Fibroblast of gingiva (primary cell): Measurements from ENCODE around the gene ERGIC1.

Source experiments
- DNase-seq: peaks from one replicate; pipeline ENCODE4 v3.0.0-alpha.2; 2011; ENCODE audit warnings: low read depth

ERGIC1 gene

DNA sequence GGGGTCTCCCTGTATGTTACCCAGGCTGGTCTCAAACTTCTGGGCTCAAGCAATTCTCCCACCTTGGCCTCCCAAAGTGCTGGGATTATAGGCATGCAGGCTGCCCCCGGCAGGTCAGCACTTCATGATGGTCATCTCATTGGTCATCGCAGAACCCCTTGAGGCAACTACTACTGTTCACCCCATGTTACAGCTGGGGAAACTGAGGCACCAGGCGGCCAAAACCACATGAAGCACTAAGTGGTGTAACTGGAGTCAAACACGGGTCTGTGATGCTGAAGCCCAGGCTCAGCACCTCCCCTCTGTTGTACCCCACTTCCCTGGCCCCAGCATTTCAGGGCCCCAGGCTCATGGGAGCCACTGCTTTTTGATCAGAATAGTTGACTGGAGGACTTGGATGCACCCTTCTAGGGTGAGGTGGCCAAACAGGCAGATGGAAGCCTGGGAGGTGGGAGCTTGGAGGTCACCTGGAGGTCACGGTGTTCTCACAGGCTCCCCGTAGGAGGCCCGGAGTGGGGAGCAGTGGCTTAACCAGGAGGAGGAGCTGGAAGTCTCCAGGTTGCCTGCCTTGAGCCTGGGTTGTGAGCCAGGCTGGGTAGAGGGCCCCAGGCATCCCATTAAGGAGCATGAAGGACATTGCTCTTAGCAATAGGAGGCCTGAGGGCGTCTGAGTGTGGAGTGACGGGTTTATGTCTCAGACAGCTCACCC is 67.9 kb downstream of the ERGIC1 start:
- DNase-seq = no peak

GRCh38 chr5:172902497-172903472 is 68.7 kb downstream of the ERGIC1 start:
- DNase-seq = peak; percentile 83

DNA sequence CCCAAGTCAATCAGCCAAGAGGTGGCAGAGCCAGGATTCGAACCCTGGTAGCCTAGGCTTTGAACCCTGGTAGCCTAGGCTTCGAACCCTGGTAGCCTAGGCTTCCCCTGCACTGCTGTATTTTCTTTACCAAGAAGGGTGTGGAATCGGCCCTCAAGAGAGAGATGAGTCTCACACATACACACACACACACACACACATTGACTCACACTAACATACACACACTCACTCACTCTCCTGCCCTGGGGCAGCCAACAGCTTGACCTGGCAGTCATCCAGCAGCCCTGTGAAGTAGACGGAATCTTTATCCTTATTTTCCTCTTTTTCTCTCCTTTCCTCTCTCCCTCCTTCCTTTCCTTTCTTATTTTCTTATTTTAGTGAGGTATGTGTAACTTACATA is 69.7 kb downstream of the ERGIC1 start:
- DNase-seq = peak; percentile 89

GRCh38 chr5:172904312-172904642 is 70.2 kb downstream of the ERGIC1 start:
- DNase-seq = no peak

- peak; percentile 72 for DNase-seq
Measured at GRCh38 chr5:172904643-172905345, 70.7 kb downstream of the ERGIC1 start.

DNA sequence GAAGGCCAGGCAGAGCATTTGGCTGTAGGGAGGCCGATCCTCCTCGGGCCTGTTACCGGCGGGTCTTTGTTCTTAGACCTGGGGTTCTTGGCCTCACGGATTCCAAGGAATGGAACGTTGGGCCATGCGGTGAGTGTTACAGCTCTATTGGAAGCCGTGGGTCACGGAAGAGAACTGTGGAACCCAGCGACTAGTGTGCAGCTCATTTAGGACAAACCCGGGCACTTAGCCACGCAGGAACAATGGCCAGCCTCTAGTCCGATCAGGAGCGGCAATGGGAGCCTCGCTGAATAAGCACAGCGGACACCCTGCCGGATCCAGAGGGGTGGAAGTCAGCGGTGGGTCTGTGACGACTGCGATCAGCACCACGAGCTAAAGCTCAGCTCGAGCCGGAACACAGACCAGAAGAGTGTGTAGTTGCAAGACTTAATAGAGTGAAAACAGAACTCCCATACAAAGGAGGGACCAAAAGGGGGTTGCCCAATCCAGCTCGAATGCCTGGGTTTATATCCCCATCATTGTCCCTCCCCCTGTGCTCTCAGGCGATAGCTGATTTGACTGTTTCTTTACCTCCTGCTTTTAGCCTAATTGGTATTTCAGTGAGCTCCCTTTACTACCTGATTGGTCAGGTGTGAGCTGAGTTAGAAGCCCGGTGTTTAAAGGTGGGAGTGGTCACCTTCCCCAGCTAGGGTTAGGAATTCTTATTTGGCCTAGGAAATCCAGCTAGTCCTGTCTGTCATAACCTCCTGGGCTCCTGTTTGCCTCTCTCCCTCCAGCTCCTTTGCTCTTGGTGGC is 71.5 kb downstream of the ERGIC1 start:
- DNase-seq = peak; percentile 40

- peak; percentile 69 for DNase-seq
Measured at GRCh38 chr5:172906436-172906835, 72.4 kb downstream of the ERGIC1 start.

GRCh38 chr5:172906888-172907287 is 72.8 kb downstream of the ERGIC1 start:
- DNase-seq = no peak

GRCh38 chr5:172907657-172908056 is 73.6 kb downstream of the ERGIC1 start:
- no peak for DNase-seq

- no peak for DNase-seq
Measured at GRCh38 chr5:172908662-172909061, 74.6 kb downstream of the ERGIC1 start.

GRCh38 chr5:172909931-172910502 is 76.0 kb downstream of the ERGIC1 start:
- peak; percentile 89 for DNase-seq

GRCh38 chr5:172910828-172911627 is 77.0 kb downstream of the ERGIC1 start:
- DNase-seq = peak; percentile 90

DNA sequence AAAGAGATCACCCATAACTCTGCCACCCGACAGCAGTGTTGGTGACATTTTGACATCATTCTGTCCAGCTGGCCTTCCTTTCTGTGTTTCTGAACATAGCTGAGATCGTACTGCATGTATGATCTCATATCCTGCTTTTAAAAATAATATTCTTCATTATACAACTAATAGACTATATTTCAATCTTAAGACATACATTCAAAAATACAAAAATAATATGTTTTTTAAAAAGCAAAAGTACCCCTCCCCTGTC is 77.5 kb downstream of the ERGIC1 start:
- DNase-seq = no peak

DNA sequence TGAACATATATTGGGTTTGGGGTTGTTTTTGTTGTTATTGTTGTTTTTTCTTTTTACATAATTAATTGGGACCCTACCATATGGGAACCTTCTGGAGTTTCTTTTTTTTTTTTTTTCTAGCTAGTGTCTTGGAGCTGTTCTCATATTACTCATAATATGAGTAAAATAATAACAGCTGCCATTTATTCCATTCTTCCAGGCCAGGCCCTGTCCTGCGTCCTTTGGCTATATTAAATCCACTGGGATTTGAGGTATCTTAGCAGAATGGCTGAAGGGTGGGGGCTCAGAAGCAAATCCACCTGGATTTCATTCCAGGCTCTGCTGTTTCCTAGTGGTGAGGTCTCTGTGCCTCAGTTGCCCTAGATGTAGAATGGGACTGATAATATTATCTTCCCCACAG is 77.9 kb downstream of the ERGIC1 start:
- DNase-seq = no peak

DNA sequence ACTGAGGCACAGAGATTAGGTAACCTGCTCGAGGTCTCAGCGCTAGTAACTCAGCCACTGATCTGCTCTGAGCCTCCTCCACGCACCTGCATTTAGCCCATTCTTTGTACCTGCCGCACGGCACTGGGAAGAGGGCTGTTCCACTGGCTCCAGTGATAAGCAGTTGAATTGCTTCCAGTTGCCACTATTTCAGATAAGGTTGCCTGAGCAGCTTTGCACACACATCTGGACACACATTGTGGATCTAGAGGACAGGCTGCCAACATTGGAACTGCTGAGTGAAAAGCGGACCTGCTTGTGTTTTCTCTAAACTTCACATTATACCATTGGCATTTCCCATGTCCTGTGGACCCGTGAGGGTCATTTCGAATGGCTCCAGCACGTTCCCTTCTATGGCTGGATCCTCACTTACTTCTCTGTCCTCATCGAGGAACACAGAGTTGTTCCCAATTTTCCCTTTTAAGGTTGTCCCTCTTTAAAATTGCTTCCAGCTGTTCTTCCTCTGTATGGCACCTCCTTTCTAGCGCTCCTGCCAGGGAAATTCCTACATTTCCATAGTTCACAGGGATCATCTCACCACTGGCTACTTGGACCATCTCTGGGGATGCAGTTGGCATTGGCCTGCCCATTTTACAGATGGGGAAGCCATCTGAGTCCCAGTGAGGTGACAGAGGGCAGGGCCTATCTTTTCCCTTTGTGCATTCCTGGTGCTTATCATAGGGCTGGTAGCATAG is 79.2 kb downstream of the ERGIC1 start:
- DNase-seq = peak; percentile 21

DNA sequence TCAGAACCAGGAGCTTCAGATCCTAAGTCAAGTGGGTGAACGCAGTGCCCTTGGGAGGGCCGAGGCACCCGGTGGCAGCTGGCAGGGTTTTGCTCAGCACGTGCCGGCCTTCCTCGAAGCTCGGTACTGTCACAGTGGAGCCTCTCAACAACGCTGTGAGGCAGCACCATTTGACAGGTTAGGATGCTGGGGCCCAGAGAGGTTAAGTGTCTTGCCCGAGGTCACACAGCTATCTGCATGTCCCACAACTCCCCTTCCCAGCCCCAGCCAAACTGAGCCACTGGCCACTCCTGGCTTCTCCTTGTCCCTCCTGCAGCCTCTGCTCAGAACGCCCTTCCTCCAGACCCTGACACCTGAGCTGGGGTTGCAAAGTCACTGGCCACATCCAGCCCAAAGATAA is 81.5 kb downstream of the ERGIC1 start:
- no peak for DNase-seq

DNA sequence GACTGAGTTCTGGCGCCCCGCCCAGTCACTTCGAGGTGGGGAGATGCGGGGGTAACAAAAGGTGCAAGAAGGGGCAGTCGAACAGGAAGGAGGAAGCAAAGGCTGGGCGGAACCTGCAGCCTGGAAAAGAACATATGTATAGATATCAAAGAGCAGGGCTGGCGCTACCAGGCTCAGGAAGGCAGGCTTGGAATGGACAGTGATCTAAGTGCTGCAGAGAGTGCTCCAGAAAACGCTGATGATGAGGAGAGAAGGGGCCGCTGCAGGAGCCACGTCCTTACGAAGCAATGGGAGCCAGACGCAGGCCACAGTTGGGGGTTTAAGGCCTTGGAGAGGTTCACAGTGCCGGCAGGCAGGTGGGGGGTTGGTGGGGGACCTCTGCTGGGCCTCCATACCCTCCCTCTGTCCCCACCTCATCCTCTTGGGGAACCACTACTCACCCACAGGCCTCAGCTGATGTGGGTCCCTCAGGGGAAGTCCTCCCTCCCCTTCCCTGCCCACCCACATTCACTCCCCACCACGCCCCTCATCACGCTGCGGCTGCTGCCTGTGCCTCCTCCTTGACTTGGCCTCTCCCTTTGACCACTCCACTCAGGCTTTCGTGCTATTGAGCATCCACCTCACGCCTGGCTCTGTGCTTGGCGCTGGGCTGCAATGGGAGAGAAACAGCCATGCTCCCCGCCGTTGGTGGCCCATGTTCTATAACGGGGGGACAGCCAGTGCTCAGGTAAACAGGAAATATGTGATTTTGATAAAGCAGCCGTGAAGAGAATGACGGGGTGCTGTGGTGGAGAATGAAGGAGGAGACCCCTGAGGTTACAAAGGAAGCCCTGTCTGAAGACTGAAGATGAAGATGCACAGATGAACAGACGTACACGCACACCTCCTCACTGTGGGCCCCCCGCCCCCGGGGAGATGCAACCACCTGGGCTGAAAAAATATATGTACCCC is 84.6 kb downstream of the ERGIC1 start:
- DNase-seq = no peak

- DNase-seq = peak; percentile 54
Measured at GRCh38 chr5:172919525-172920446, 85.7 kb downstream of the ERGIC1 start.
